GM19193 (cell line): ENCODE data around the gene NFIA.

Experiments used
- POLR2A ChIP-seq: IDR thresholded peaks from 4 replicates; pipeline ENCODE4 v1.6.1; 2011; ENCODE audit not compliant: insufficient read depth, insufficient read length; ENCODE audit errors: extremely low read depth

NFIA gene

DNA sequence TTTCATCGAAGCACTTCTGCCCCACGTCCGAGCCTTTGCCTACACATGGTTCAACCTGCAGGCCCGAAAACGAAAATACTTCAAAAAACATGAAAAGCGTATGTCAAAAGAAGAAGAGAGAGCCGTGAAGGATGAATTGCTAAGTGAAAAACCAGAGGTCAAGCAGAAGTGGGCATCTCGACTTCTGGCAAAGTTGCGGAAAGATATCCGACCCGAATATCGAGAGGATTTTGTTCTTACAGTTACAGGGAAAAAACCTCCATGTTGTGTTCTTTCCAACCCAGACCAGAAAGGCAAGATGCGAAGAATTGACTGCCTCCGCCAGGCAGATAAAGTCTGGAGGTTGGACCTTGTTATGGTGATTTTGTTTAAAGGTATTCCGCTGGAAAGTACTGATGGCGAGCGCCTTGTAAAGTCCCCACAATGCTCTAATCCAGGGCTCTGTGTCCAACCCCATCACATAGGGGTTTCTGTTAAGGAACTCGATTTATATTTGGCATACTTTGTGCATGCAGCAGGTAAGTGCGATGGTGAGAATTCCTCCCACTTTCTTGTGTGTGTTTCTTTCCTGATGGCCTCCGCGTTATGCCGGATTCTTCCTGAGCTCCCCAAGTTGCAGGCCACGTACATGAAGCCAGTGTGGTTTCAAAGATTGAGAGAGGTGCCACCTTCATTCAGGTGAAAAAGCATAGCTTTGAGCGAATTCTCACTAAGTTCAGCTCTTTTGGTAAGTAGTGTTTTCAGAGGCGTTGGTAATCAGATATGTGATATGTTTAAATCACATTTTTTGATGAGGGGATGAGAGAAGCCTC is 6.0 kb downstream of the NFIA start:
- TF ChIP-seq POLR2A = no peak

- no peak for TF ChIP-seq POLR2A
Observed at GRCh38 chr1:61089338-61089737, 7.0 kb downstream of the NFIA start.

DNA sequence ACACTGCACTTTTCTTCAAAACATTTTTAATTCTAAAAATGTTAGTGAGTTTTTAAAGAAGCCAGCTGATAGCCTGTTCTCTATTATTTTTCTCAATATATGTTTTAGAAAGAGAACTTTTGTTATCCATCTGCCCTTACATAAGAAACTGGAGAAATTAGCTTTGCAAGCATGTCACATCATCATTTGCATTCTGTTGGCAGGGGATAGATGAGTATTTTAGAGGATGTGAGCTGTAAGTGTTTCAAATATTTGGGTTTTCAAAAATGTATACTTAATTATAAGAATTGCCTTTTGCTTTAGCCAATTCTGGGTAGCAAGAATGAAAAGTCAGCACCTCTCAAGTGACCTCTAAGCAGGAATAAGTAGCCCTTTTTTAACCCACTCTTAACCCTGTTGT is 7.4 kb downstream of the NFIA start:
- no peak for TF ChIP-seq POLR2A

DNA sequence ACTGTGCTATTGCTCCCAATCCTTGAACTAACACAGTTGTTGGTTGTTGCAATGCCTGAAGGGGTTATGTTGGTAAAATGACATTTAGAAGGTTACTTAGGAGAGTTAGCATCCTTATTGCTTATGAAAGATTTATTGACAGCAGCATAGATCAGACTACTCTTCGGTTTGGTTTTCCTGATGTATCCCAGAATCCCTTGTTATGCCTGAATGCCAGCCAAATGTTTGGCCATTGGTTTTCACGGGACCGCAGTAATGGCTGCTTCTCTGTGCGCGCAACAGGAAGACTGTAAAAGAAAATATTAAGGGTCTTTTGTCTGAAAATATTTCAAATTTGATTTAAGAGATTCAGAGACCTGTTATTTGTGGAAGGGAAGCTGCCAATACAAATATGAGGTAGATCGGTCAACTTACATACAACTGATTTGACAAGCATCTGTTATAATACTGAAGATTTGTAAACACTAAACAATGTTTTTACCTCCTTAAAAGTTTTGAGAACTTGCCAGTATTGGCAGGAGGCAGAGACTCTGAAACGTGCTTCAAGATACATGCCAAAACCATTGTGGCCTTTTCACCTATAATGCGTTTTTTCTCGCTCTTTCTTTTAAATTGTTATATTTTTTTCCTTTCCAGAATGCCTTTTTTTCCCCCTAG is 8.3 kb downstream of the NFIA start:
- no peak for TF ChIP-seq POLR2A

- no peak for TF ChIP-seq POLR2A
Observed at GRCh38 chr1:61091455-61091854, 9.1 kb downstream of the NFIA start.

DNA sequence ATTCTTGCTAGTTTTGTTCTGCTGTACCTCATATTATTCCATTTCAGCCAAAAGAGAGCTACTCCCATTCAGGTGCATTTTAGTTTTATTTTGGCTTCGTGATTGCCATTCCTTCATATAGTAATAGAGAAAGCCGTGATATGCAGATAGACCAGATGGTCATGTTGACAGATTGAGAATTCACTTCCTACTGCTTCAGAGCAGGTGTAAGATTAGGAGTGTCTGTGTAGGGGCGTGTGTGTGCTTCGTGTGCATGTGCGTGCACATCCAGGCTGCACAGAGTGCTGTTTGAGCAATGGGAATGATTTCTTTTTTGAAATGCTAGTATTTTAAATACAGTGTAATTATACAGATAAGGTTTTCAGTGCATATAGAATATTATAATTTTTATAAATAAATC is 10.3 kb downstream of the NFIA start:
- TF ChIP-seq POLR2A = no peak

DNA sequence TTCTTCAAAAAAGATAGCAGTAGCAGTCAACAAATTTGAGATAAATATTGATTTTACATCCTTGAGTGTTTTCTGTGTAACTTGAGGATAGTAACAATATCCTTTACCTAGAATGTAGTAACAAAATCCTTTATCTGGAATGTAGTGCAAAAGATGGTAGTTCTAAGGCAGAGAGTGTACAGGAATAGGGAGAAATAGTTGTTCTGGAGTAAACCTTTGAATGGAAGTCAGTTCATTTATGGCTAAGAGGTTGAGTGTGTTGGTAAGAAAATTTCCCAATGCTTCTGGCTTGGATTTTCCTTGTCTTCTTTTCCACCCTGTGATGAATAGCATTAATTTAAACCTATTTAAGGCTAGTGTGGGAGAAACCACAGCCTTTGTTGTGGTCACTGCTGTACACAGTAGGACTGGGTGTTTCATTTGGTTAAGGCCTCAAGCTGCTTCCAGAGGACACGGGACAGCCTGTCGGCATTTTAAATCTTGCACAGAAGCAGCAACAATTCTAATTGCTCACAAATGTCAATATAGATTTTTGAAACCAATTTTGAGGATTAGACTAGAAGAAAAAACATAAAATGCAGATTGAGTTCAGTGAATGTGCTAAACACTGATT is 11.3 kb downstream of the NFIA start:
- no peak for TF ChIP-seq POLR2A

- TF ChIP-seq POLR2A = no peak
Observed at GRCh38 chr1:61094677-61095469, 12.5 kb downstream of the NFIA start.

DNA sequence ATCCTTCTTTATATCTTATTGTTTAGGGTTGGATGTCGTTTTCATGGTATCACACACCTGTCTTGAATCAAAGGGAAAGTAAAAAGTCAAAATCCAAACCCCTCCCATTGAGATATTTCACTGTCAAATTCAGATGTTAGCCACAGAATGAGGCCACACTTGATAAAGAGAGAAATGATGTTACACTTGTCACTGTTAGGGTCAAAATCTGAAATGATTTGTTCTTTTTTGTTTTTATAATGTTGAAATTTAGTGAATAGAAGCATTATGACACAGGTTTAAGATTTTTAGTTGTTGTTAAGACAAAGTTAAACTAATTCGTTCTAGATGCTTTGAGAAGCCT is 13.1 kb downstream of the NFIA start:
- no peak for TF ChIP-seq POLR2A

DNA sequence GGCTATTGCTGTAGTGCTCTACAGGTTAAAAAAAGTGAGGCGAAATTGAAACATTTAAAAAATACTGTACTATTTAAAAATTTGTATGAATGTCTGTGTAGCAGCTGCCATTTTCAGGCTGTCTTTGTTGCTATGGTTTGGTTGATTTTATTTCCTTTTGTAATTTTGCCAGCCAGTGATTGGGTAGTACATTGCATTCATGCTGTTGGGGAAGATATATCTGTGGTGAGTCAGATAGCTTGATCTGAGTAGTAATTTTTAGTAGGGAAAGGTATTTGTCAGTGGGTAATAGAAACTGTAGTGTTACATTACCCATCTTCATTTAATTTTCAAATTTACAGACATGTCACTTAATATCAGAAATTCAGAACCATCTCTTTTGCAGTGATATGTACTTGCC is 15.0 kb downstream of the NFIA start:
- no peak for TF ChIP-seq POLR2A

DNA sequence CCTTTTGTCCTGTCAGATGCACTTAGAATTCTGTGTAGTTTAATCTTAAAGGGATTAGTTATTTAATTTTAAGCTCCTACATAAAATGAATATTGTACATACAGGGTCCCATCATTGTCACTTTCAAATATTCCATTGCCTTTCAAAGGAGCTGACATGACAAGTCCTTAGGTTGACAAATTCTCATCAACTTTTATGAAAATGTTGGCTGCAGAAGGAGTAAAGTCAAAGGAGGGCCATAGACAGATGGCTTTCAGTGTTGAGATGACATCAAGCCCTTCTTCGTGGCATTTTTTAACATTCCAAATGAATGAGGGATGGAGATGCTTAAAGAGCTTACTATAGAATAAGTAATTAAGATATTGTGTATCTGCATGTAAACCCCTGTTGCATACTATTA is 15.4 kb downstream of the NFIA start:
- no peak for TF ChIP-seq POLR2A

- TF ChIP-seq POLR2A = no peak
Observed at GRCh38 chr1:61098333-61098732, 16.0 kb downstream of the NFIA start.

DNA sequence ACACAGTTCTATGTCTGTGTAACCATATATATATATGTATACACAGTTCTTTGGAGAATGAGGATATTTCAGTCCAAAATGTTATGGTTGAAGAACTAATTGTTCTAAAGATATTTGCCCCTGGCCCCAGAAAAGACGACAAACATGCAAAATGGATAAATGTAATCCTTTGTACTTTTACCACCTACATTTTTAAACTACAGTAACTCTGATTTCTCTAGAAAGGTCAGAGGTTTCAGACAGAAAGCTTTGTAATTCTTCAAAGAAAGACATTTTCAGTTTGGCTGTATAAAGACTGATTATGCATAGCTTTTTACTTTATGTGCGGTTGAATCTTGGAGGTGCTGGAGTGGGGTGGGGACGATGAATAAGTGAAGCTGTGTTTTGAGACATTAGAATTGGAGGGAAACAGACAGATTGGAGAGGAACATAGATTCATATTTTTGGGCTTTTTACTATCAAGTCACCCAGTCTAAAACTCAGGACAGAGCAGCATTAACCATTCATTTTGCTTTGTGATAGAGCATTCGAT is 16.6 kb downstream of the NFIA start:
- TF ChIP-seq POLR2A = no peak

DNA sequence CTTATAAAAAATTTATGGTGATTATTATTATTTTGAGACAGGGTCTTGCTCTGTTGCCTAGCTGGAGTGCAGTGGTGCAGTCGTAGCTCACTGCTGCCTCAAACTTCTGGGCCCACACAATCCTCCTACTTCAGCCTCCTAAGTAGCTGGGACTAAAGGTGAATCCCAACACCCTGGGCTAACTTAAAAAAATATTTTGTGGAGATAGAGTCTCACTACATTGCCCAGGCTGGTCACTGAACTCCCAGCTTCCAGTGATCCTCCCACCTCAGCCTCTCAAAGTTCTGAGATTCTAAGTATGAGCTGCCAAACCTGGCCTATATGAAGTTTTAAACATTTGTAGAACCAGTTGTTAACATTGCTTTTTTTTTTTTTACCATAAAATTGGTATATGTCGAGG is 18.2 kb downstream of the NFIA start:
- no peak for TF ChIP-seq POLR2A

DNA sequence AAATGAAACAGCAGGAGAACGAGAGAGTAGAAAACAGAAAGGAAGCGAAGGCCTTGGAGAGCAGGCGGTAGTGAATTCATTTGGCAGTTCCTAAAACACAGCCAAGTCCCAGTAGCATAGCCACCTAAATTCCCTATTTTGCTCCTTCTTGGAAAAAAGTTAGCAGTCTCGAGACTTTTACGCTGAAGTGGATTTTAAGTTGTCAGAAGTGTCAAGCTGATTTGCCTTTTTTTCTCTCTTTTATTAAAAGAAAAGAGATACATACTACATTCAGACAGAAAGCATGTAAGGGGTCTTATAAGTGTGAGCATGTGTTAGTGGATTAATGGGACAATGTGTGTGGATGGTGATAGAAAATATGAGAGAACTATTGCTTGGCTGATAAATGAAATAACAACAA is 19.2 kb downstream of the NFIA start:
- TF ChIP-seq POLR2A = no peak

GRCh38 chr1:61102041-61102440 is 19.7 kb downstream of the NFIA start:
- TF ChIP-seq POLR2A = no peak

DNA sequence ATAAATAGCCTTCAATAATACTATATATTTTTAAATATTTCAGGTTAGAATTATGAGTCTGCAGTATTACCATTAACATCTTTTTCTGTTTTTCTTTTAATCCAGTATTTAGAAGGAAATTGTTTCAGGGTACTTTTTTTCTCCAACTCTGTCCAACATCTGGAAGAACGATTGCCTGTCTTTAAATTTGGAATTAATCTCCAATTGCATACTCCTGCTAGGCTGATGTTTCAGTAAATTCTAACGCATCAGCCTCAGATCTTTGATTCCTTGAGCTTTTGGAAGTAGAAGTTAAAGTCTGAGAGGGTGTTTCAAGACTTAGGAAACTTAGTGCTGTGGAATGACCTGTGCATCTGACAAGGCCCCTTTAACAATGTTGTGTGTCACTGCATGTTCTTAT is 20.3 kb downstream of the NFIA start:
- TF ChIP-seq POLR2A = no peak
